Esophagus squamous epithelium (tissue), 5 donors: ENCODE results near the gene GPSM1. TPM values are rescaled to one million over a fixed set of nuclear protein-coding genes. Genes with fewer than 3 reads are reported as not detected.

Source experiments
- DNase-seq: peaks from one replicate; lab custom pipeline; 2025; lab: John Stamatoyannopoulos, UW
- H3K27ac ChIP-seq, 4 donors: fragments of 200-600 bp; sonication (generic); one replicate each; pipeline ENCODE4 v1.5.1; 2016 to 2019; ENCODE audit warnings: mild to moderate bottlenecking in 1 of 4
- H3K27me3 ChIP-seq, 4 donors: fragments of 200-600 bp; sonication (generic); 1 replicate in 3 of 4; 2 replicates in 1 of 4; pipeline versions ENCODE4 v1.5.1 to v1.6.0; 2017 to 2021; ENCODE audit warnings: antibody characterized with exemption in 1 of 4
- H3K36me3 ChIP-seq, 3 donors: fragments of 200-600 bp; sonication (generic); one replicate each; pipeline ENCODE4 v1.5.1; 2016 to 2019
- H3K4me1 ChIP-seq, 3 donors: fragments of 200-600 bp; sonication (generic); one replicate each; pipeline ENCODE4 v1.5.1; 2017 to 2019
- H3K4me3 ChIP-seq, 4 donors: fragments of 200-600 bp; sonication (generic); 1 replicate in 3 of 4; 2 replicates in 1 of 4; pipeline ENCODE4 v1.5.1; 2016 to 2019; ENCODE audit warnings: mild to moderate bottlenecking in 2 of 4, moderate library complexity in 1 of 4
- H3K9me3 ChIP-seq, 3 donors: fragments of 200-600 bp; sonication (generic); one replicate each; pipeline ENCODE4 v1.5.1; 2016 to 2019
- CTCF ChIP-seq, 6 experiments: fragments of 450-650 bp in 4 of 6; fragments of 200-600 bp in 2 of 6; sonication (generic) in 2 of 6; IDR thresholded peaks; one replicate each; pipeline ENCODE4 v1.5.1; 2016 to 2019; ENCODE audit warnings: antibody characterized with exemption in 6 of 6, mild to moderate bottlenecking in 4 of 6, moderate library complexity in 4 of 6
- POLR2A ChIP-seq, 4 donors: fragments of 450-650 bp; IDR thresholded peaks; one replicate each; pipeline ENCODE4 v1.6.1; 2017; ENCODE audit warnings: antibody characterized with exemption in 4 of 4, mild to moderate bottlenecking in 4 of 4, moderate library complexity in 3 of 4
- WGBS, 2 donors: methylation state at CpG; one replicate each; pipeline ENCODE4 v1.1.5; 2018; 5-methylcytosine and 5-hydroxymethylcytosine counted together
- intact Hi-C: fragments of 100-400 bp; cut with DNase I; formaldehyde crosslinking; loops from one replicate; pipeline ENCODE4 v1.15.0; 2022
- total RNA-seq, 4 donors: library from RNA; depleted of rRNA; stranded (reverse); fragments of >200 nt; gene quantifications; one replicate each; pipeline ENCODE4 v1.1.0, GENCODE V29; 2016
- donor health status: DM: yes; HTN: yes; CAD: no.

GPSM1 gene
- total RNA-seq, 4 donors from 2014 or later: 0.72 to 8.2 (median 1.9) TPM

- H3K4me1 ChIP-seq: peaks cover 0 to 17% (median 3%) of the 10 kb centered on the region in 3 donors
- DNase-seq: no peak
- H3K4me3 ChIP-seq: no peak overlapping the region
- intact Hi-C loops: no loop called here
- H3K36me3 ChIP-seq: peaks cover 18 to 58% (median 18%) of the 10 kb centered on the region in 3 donors
- no peak overlapping the region for H3K27ac ChIP-seq
- H3K9me3 ChIP-seq: no peaks in the 10 kb centered on the region
- WGBS, 2 donors: no CpG with 5 or more reads among the region's 32 CpGs
- no peaks in the 10 kb centered on the region for H3K27me3 ChIP-seq
- no peak for TF ChIP-seq CTCF (IDR thresholded peaks at IDR 0.05)
- TF ChIP-seq POLR2A (IDR thresholded peaks at IDR 0.05): no peak
Measured at GRCh38 chr9:136377341-136378169, 50.2 kb downstream of the GPSM1 start.

- peaks cover 18 to 66% (median 22%) of the 10 kb centered on the region in 3 donors for H3K36me3 ChIP-seq
- no peaks in the 10 kb centered on the region for H3K9me3 ChIP-seq
- no peak overlapping the region for H3K27ac ChIP-seq
- intact Hi-C loops: no loop called here
- 60 to 92% methylated on average over 2 to 10 of the region's 28 CpGs for whole genome bisulfite sequencing, 2 donors
- DNase-seq: no peak
- peaks cover 0 to 8% (median 0%) of the 10 kb centered on the region in 3 donors for H3K4me1 ChIP-seq
- H3K4me3 ChIP-seq: no peak overlapping the region
- no peaks in the 10 kb centered on the region for H3K27me3 ChIP-seq
- no peak for TF ChIP-seq POLR2A (IDR thresholded peaks at IDR 0.05)
- TF ChIP-seq CTCF (IDR thresholded peaks at IDR 0.05): no peak
Measured at GRCh38 chr9:136378170-136379002, 51.0 kb downstream of the GPSM1 start.

- no peaks in the 10 kb centered on the region for H3K9me3 ChIP-seq
- no peak overlapping the region for H3K4me3 ChIP-seq
- H3K27ac ChIP-seq: no peak overlapping the region
- H3K27me3 ChIP-seq: no peaks in the 10 kb centered on the region
- WGBS, 2 donors: 93% methylated on average over 4 of the region's 18 CpGs; no CpG with 5 or more reads in 1 of the 2 donors
- TF ChIP-seq POLR2A (IDR thresholded peaks at IDR 0.05) (no peak), CTCF (IDR thresholded peaks at IDR 0.05) (no peak)
- H3K4me1 ChIP-seq: peaks cover 0 to 3% (median 0%) of the 10 kb centered on the region in 3 donors
- intact Hi-C loops: no loop called here
- no peak for DNase-seq
- H3K36me3 ChIP-seq: peaks cover 18 to 72% (median 25%) of the 10 kb centered on the region in 3 donors
Measured at GRCh38 chr9:136379003-136379287, 51.6 kb downstream of the GPSM1 start.

- H3K36me3 ChIP-seq: peaks cover 18 to 76% (median 30%) of the 10 kb centered on the region in 3 donors
- no peaks in the 10 kb centered on the region for H3K4me1 ChIP-seq
- intact Hi-C loops: no loop called here
- no CpG with 5 or more reads among the region's 11 CpGs for WGBS, 2 donors
- H3K4me3 ChIP-seq: no peak overlapping the region
- TF ChIP-seq POLR2A (IDR thresholded peaks at IDR 0.05): no peak
- TF ChIP-seq CTCF (IDR thresholded peaks at IDR 0.05): no peak
- H3K27ac ChIP-seq: no peak overlapping the region
- H3K9me3 ChIP-seq: no peaks in the 10 kb centered on the region
- DNase-seq: no peak
- no peaks in the 10 kb centered on the region for H3K27me3 ChIP-seq
Measured at GRCh38 chr9:136379401-136379800, 52.1 kb downstream of the GPSM1 start.

- TF ChIP-seq POLR2A (IDR thresholded peaks at IDR 0.05): no peak
- TF ChIP-seq CTCF (IDR thresholded peaks at IDR 0.05): no peak
- no peak for DNase-seq
- intact Hi-C loops: no loop called here
- H3K27ac ChIP-seq: no peak overlapping the region
- WGBS, 2 donors: 85 to 90% methylated on average over 2 to 4 of the region's 11 CpGs
- H3K4me1 ChIP-seq: no peaks in the 10 kb centered on the region
- H3K9me3 ChIP-seq: no peaks in the 10 kb centered on the region
- no peaks in the 10 kb centered on the region for H3K27me3 ChIP-seq
- peaks cover 18 to 81% (median 30%) of the 10 kb centered on the region in 3 donors for H3K36me3 ChIP-seq
- no peak overlapping the region for H3K4me3 ChIP-seq
Measured at GRCh38 chr9:136379891-136380290, 52.6 kb downstream of the GPSM1 start.
